H1 (cell line): ENCODE results near the gene GAP43. TPM values are rescaled to one million over a fixed set of nuclear protein-coding genes. Genes with fewer than 3 reads are reported as not detected.

Experiments
- CTCF ChIP-seq, 3 experiments: IDR thresholded peaks; 1 replicate in 2 of 3; 2 replicates in 1 of 3; pipeline versions ENCODE4 v1.5.1 to v1.6.1; 2011; ENCODE audit warnings: low read length in 3 of 3, mild to moderate bottlenecking in 3 of 3, inconsistent platforms in 2 of 3, low read depth in 1 of 3, moderate library complexity in 1 of 3; ENCODE audit not compliant: insufficient read depth in 1 of 3; ENCODE audit errors: control extremely low read depth in 1 of 3
- JUN ChIP-seq: IDR thresholded peaks from 2 replicates; pipeline ENCODE4 v1.6.1; 2011; ENCODE audit warnings: low read depth, mild to moderate bottlenecking, improper control_type of control experiment, low read length
- NRF1 ChIP-seq: IDR thresholded peaks from 2 replicates; pipeline ENCODE4 v1.6.1; 2011; ENCODE audit warnings: mild to moderate bottlenecking, low read depth, low read length, improper control_type of control experiment
- RAD21 ChIP-seq, 2 experiments: IDR thresholded peaks in 1 of 2; conservative IDR thresholded peaks in 1 of 2; 2 replicates each; pipeline ENCODE4 v1.6.1; 2011; ENCODE audit warnings: low read depth in 2 of 2, low read length in 2 of 2, improper control_type of control experiment in 1 of 2, inconsistent platforms in 1 of 2, mild to moderate bottlenecking in 1 of 2, moderate library complexity in 1 of 2
- polyA plus RNA-seq, 7 experiments: library from polyadenylated mRNA; depleted of rRNA in 3 of 7; stranded (reverse) in 5 of 7; unstranded in 2 of 7; fragments of >200 nt in 5 of 7; fragments of 200-250 nt in 2 of 7; gene quantifications; 1 replicate in 5 of 7; 2 replicates in 1 of 7; 4 replicates in 1 of 7; pipeline versions ENCODE4 v1.2.1 to v1.2.3, GENCODE V29; 2011 to 2013; ENCODE audit warnings: missing spikeins in 2 of 7, mixed read lengths in 2 of 7
- total RNA-seq: library from RNA; stranded (reverse); fragmentation: NEBNext Ultra II Directional; extraction: Animal tissue kit (Norgen Biotek cat#: 25700); gene quantifications from 2 replicates; pipeline ENCODE4 v1.2.1, GENCODE V29; 2021

GAP43 gene
- total and polyA plus RNA-seq, 2 of the 8 experiments (the other 6 are each of a cell fraction or from before 2014, with no cell fraction given): 11.2 to 21.9 TPM

- TF ChIP-seq RAD21 (IDR thresholded peaks at IDR 0.05 in 1 of 2, conservative IDR thresholded peaks at IDR 0.05 in 1 of 2; ENCODE audit: low read depth in 2 of 2, low read length in 2 of 2) (no peak), NRF1 (no peak), CTCF (IDR thresholded peaks at IDR 0.05; ENCODE audit: control extremely low read depth in 1 of 3, insufficient read depth in 1 of 3, low read depth in 1 of 3, low read length in 3 of 3) (no peak), JUN (no peak)
These were observed 137.4 kb downstream of the GAP43 start (continued) for GRCh38 chr3:115760716-115761115.
